GM19240 (cell line): ENCODE measurements around the gene KREMEN1.

Source experiments
- DNase-seq: peaks from one replicate; pipeline ENCODE4 v3.0.0; 2011; ENCODE audit warnings: low spot score; ENCODE audit not compliant: insufficient read length

Gene KREMEN1

GRCh38 chr22:29186302-29186701, 113.5 kb downstream of the KREMEN1 start:
- no peak for DNase-seq

- DNase-seq, result no peak
These were observed 115.0 kb downstream of the KREMEN1 start for GRCh38 chr22:29187831-29188230.

GRCh38 chr22:29190051-29190450, 117.2 kb downstream of the KREMEN1 start:
- no peak for DNase-seq

GRCh38 chr22:29190918-29191317, 118.1 kb downstream of the KREMEN1 start:
- no peak for DNase-seq

- no peak for DNase-seq
These were observed 120.2 kb downstream of the KREMEN1 start for GRCh38 chr22:29193021-29193420.

- DNase-seq, result no peak
These were observed 121.3 kb downstream of the KREMEN1 start for GRCh38 chr22:29194184-29194583.

GRCh38 chr22:29195118-29195963, 122.5 kb downstream of the KREMEN1 start:
- DNase-seq, result no peak

- DNase-seq, result no peak
These were observed 123.3 kb downstream of the KREMEN1 start for GRCh38 chr22:29195964-29196666.

GRCh38 chr22:29197096-29197495, 124.3 kb downstream of the KREMEN1 start:
- DNase-seq, result no peak

GRCh38 chr22:29198240-29198639, 125.4 kb downstream of the KREMEN1 start:
- no peak for DNase-seq

GRCh38 chr22:29199702-29200400, 127.0 kb downstream of the KREMEN1 start:
- DNase-seq, result no peak

GRCh38 chr22:29200901-29201300, 128.1 kb downstream of the KREMEN1 start:
- no peak for DNase-seq

- DNase-seq, result no peak
These were observed 128.9 kb downstream of the KREMEN1 start for GRCh38 chr22:29201782-29202181.

- DNase-seq, result peak; percentile 94
These were observed 129.7 kb downstream of the KREMEN1 start for GRCh38 chr22:29202212-29203192.

GRCh38 chr22:29203488-29204454, 130.9 kb downstream of the KREMEN1 start:
- no peak for DNase-seq

GRCh38 chr22:29204455-29205183, 131.8 kb downstream of the KREMEN1 start:
- no peak for DNase-seq

GRCh38 chr22:29205252-29205593, 132.4 kb downstream of the KREMEN1 start:
- DNase-seq, result no peak

- DNase-seq, result no peak
These were observed 132.9 kb downstream of the KREMEN1 start, which contains the start of gene EMID1 for GRCh38 chr22:29205594-29206371. EMID1 (plus strand) TSS chr22:29205896; CDS start chr22:29206039, 143 bp downstream.
